Measurements from ENCODE around the gene CFHR4. TPM values are rescaled to one million over a fixed set of nuclear protein-coding genes. Genes with fewer than 3 reads are reported as not detected.

CFHR4 gene
- total RNA-seq, 3 donors from 2014 or later, result not detected

DNA sequence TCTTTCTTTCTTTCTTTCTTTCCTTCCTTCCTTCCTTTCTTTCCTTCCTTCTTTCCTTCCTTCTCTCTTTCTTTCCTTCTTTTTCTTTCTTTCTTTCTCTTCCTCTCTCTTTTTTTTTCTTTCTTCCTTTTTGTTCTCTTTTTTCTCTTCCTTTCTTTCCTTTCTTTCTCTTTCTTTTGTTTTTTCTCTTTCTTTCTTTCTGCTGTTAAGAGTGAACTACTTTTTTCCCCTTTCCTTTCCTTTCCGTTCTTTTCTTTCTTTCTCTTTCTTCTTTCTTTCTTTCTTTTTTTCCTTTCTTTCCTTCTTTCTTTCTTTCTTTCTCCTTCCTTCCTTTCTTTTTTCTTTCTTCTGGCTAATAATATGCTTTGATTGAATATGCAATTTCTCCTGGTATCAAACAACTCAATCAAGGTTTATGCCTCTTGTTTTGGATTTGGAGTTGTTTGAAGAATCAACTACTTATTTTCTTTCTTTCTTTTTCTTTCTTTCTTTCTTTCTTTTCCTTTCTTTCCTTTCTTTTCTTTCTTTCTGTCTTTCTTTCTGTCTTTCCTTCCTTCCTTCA lies 27.4 kb upstream of the CFHR4 start:
- TF ChIP-seq, protein P1, sequence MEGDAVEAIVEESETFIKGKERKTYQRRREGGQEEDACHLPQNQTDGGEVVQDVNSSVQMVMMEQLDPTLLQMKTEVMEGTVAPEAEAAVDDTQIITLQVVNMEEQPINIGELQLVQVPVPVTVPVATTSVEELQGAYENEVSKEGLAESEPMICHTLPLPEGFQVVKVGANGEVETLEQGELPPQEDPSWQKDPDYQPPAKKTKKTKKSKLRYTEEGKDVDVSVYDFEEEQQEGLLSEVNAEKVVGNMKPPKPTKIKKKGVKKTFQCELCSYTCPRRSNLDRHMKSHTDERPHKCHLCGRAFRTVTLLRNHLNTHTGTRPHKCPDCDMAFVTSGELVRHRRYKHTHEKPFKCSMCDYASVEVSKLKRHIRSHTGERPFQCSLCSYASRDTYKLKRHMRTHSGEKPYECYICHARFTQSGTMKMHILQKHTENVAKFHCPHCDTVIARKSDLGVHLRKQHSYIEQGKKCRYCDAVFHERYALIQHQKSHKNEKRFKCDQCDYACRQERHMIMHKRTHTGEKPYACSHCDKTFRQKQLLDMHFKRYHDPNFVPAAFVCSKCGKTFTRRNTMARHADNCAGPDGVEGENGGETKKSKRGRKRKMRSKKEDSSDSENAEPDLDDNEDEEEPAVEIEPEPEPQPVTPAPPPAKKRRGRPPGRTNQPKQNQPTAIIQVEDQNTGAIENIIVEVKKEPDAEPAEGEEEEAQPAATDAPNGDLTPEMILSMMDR (IDR thresholded peaks at IDR 0.05), result no peak
- no peak for TF ChIP-seq POLR2A (IDR thresholded peaks at IDR 0.05)
- TF ChIP-seq POLR2AphosphoS5 (IDR thresholded peaks at IDR 0.05), result no peak

DNA sequence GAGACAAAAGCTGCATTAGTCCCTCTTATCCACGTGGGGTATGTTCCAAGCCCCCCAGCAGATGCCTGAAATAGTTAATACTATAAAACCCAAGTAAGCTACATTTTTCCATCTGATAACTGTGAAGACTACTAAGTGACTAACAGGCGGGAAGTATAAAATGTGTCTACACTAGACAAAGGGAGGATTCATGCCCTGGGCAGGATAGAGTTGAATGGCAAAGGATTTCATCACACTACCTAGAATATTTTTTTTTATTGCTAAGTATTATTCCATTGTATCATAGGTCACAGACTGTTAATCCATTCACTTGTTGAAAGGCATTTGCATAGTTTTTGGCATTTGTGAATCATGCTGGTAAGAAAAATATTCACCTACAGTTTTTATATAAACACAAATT lies 26.4 kb upstream of the CFHR4 start:
- H3K4me3 ChIP-seq, result no peak overlapping the region
- no peaks in the 10 kb centered on the region for H3K27me3 ChIP-seq
- no peak for DNase-seq (ENCODE audit: low spot score in 2 of 2)
- H3K36me3 ChIP-seq, result no peaks in the 10 kb centered on the region
- H3K9me3 ChIP-seq, result peaks cover 0 to 6% of the 10 kb centered on the region in 2 donors
- H3K27ac ChIP-seq, result no peak overlapping the region
- intact Hi-C loops (cut with DNase I; ENCODE audit: low total_unique reads), result no loop called here
- TF ChIP-seq, protein P1 (IDR thresholded peaks at IDR 0.05), result no peak
- TF ChIP-seq POLR2A (IDR thresholded peaks at IDR 0.05) (no peak), POLR2AphosphoS5 (IDR thresholded peaks at IDR 0.05) (no peak)
- H3K4me1 ChIP-seq, result no peaks in the 10 kb centered on the region

More for the DNA sequence above, 27.4 kb upstream of the CFHR4 start:
- Histone ChIP-seq H3K27me3 (no peaks in the 10 kb centered on the region), H3K9me3 (peaks cover 0 to 6% of the 10 kb centered on the region in 2 donors), H3K27ac (no peak overlapping the region), H3K36me3 (no peaks in the 10 kb centered on the region), H3K4me1 (no peaks in the 10 kb centered on the region), H3K4me3 (no peak overlapping the region)
- intact Hi-C loops (cut with DNase I; ENCODE audit: low total_unique reads), result no loop called here
- no peak for DNase-seq (ENCODE audit: low spot score in 2 of 2)

DNA sequence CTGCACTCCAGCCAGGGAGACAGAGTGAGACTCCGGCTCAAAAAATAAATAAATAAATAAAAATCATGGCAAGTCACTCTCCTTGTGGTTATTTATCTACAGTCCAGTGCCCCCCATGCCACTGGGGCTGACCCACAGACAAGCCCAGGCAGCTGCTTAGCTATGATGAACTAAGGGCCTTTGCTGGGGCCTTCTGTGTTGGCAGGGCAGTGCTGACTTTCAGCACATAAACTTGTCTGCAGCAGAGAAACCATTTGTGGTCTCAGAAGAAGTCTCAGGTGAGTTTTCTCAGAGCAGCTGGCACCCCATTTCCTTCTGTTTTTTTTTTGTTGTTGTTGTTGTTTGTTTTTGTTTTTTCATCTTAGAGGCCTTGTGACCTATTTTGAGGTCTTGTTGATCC lies 20.9 kb upstream of the CFHR4 start:
- intact Hi-C loops (cut with DNase I; ENCODE audit: low total_unique reads), result no loop called here

DNA sequence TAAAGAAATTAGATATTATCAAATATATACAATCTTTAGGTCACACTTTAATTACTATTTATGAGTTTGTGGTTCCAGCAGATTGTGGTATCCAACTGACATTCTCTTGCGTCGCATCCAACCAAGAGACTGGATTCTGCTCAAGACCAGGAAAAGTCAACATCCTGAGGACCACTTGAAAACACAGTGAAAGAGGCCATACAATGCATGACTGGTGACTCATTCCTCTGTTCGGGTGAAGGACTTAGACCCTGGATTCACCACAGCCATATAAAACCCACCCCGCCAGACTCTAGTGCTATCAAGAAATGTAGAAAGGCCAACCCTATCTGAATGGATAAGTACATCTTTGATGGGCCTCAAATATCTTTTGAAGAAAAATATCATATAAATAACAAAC lies 14.5 kb upstream of the CFHR4 start:
- Histone ChIP-seq H3K4me3 (no peak overlapping the region), H3K36me3 (no peaks in the 10 kb centered on the region), H3K9me3 (no peaks in the 10 kb centered on the region), H3K27me3 (no peaks in the 10 kb centered on the region), H3K27ac (no peak overlapping the region), H3K4me1 (no peaks in the 10 kb centered on the region)
- intact Hi-C loops (cut with DNase I; ENCODE audit: low total_unique reads), result no loop called here
- TF ChIP-seq POLR2A (IDR thresholded peaks at IDR 0.05) (no peak), POLR2AphosphoS5 (IDR thresholded peaks at IDR 0.05) (no peak)
- TF ChIP-seq, protein P1 (IDR thresholded peaks at IDR 0.05), result no peak
- no peak for DNase-seq (ENCODE audit: low spot score in 2 of 2)

More for the DNA sequence above, 20.9 kb upstream of the CFHR4 start:
- Histone ChIP-seq H3K4me3 (no peak overlapping the region), H3K27ac (no peak overlapping the region), H3K4me1 (no peaks in the 10 kb centered on the region), H3K36me3 (no peaks in the 10 kb centered on the region), H3K9me3 (peaks cover 0 to 6% of the 10 kb centered on the region in 2 donors), H3K27me3 (no peaks in the 10 kb centered on the region)
- TF ChIP-seq POLR2A (IDR thresholded peaks at IDR 0.05), result no peak
- no peak for TF ChIP-seq POLR2AphosphoS5 (IDR thresholded peaks at IDR 0.05)
- TF ChIP-seq, protein P1 (IDR thresholded peaks at IDR 0.05), result no peak
- DNase-seq (ENCODE audit: low spot score in 2 of 2), result no peak

DNA sequence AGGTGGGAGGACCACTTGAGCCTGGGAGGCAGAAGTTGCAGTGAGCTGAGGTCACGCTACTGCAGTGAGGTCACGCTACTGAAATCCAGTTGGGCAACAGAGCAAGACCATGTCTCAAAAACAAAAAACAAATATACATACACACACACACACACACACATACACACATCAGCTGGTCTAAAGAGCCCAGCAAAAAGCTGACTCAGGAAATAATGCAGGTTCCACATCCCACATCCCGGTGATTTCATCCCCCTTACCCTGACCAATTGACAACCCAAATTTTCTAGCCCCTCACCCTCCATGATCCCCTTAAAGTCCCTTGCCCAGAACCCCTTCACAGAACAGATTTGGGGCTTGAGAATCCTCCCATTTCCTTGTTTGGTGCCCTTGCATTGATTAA lies 11.9 kb upstream of the CFHR4 start:
- intact Hi-C loops (cut with DNase I; ENCODE audit: low total_unique reads), result no loop called here
- Histone ChIP-seq H3K27me3 (no peaks in the 10 kb centered on the region), H3K36me3 (no peaks in the 10 kb centered on the region), H3K4me3 (no peak overlapping the region), H3K4me1 (no peaks in the 10 kb centered on the region), H3K9me3 (no peaks in the 10 kb centered on the region), H3K27ac (no peak overlapping the region)
- DNase-seq (ENCODE audit: low spot score in 2 of 2), result no peak
- TF ChIP-seq, protein P1 (IDR thresholded peaks at IDR 0.05), result no peak
- TF ChIP-seq POLR2AphosphoS5 (IDR thresholded peaks at IDR 0.05) (no peak), POLR2A (IDR thresholded peaks at IDR 0.05) (no peak)
